Chondrocyte (in vitro differentiated cells): Measurements from ENCODE around the gene CIT. TPM values are rescaled to one million over a fixed set of nuclear protein-coding genes. Genes with fewer than 3 reads are reported as not detected.

Experiments
- DNase-seq: peaks from one replicate; pipeline ENCODE4 v3.0.0; 2021; ENCODE audit warnings: mixed read lengths, low spot score
- H3K27ac Mint-ChIP-seq: one replicate; pipeline ENCODE4 v1.8.0; 2021; ENCODE audit warnings: mild to moderate bottlenecking, moderate library complexity, mixed read lengths; ENCODE audit not compliant: unreplicated experiment
- H3K27me3 Mint-ChIP-seq: 2 replicates; pipeline ENCODE4 v1.8.0; 2021; ENCODE audit warnings: low read depth, mixed read lengths
- H3K36me3 Mint-ChIP-seq: 2 replicates; pipeline ENCODE4 v1.8.0; 2021; ENCODE audit warnings: low read depth, mixed read lengths
- H3K4me1 Mint-ChIP-seq: 2 replicates; pipeline ENCODE4 v1.8.0; 2021; ENCODE audit warnings: low read depth, mild to moderate bottlenecking, mixed read lengths
- H3K4me3 Mint-ChIP-seq: one replicate; pipeline ENCODE4 v1.8.0; 2021; ENCODE audit warnings: mild to moderate bottlenecking, moderate library complexity, mixed read lengths; ENCODE audit not compliant: unreplicated experiment
- H3K9me3 Mint-ChIP-seq: 2 replicates; pipeline ENCODE4 v1.8.0; 2021; ENCODE audit warnings: low read depth, mixed read lengths
- long read RNA-seq: library from polyadenylated mRNA; stranded (forward); transcript quantifications from one replicate; pipeline ENCODE4 v2.0.0, GENCODE V29; 2021
- total RNA-seq: library from RNA; stranded (reverse); gene quantifications from 3 replicates; pipeline ENCODE4 v1.2.1, GENCODE V29; 2021
- TF ChIP-seq, protein P1 (sequence below): fragments of 200-600 bp; sonication (generic); IDR thresholded peaks from 2 replicates; pipeline ENCODE4 v1.5.0; 2021; ENCODE audit warnings: antibody characterized with exemption, mild to moderate bottlenecking, moderate library complexity

CIT gene, protein sequence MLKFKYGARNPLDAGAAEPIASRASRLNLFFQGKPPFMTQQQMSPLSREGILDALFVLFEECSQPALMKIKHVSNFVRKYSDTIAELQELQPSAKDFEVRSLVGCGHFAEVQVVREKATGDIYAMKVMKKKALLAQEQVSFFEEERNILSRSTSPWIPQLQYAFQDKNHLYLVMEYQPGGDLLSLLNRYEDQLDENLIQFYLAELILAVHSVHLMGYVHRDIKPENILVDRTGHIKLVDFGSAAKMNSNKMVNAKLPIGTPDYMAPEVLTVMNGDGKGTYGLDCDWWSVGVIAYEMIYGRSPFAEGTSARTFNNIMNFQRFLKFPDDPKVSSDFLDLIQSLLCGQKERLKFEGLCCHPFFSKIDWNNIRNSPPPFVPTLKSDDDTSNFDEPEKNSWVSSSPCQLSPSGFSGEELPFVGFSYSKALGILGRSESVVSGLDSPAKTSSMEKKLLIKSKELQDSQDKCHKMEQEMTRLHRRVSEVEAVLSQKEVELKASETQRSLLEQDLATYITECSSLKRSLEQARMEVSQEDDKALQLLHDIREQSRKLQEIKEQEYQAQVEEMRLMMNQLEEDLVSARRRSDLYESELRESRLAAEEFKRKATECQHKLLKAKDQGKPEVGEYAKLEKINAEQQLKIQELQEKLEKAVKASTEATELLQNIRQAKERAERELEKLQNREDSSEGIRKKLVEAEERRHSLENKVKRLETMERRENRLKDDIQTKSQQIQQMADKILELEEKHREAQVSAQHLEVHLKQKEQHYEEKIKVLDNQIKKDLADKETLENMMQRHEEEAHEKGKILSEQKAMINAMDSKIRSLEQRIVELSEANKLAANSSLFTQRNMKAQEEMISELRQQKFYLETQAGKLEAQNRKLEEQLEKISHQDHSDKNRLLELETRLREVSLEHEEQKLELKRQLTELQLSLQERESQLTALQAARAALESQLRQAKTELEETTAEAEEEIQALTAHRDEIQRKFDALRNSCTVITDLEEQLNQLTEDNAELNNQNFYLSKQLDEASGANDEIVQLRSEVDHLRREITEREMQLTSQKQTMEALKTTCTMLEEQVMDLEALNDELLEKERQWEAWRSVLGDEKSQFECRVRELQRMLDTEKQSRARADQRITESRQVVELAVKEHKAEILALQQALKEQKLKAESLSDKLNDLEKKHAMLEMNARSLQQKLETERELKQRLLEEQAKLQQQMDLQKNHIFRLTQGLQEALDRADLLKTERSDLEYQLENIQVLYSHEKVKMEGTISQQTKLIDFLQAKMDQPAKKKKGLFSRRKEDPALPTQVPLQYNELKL (N-terminal part only)
- 7.3 to 10.6 TPM (median 9.9 TPM) in 3 replicates for total RNA-seq
- long read RNA-seq: 0 reads

- Mint-ChIP-seq H3K4me1 (peaks cover 15% of the 10 kb centered on the region), H3K27me3 (no peaks in the 10 kb centered on the region), H3K9me3 (no peaks in the 10 kb centered on the region), H3K27ac (no peak within 1 kb of the TSS), H3K4me3 (peak within 1 kb of the TSS; percentile 83), H3K36me3 (no peaks in the 10 kb centered on the region)
- DNase-seq: no peak
- TF ChIP-seq, protein P1, sequence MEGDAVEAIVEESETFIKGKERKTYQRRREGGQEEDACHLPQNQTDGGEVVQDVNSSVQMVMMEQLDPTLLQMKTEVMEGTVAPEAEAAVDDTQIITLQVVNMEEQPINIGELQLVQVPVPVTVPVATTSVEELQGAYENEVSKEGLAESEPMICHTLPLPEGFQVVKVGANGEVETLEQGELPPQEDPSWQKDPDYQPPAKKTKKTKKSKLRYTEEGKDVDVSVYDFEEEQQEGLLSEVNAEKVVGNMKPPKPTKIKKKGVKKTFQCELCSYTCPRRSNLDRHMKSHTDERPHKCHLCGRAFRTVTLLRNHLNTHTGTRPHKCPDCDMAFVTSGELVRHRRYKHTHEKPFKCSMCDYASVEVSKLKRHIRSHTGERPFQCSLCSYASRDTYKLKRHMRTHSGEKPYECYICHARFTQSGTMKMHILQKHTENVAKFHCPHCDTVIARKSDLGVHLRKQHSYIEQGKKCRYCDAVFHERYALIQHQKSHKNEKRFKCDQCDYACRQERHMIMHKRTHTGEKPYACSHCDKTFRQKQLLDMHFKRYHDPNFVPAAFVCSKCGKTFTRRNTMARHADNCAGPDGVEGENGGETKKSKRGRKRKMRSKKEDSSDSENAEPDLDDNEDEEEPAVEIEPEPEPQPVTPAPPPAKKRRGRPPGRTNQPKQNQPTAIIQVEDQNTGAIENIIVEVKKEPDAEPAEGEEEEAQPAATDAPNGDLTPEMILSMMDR: no peak
These were observed at the start of gene CIT for GRCh38 chr12:119876761-119877638. TSS of gene CIT (minus strand) at chr12:119877320. CDS start at chr12:119876168, 1,152 bp downstream.

GRCh38 chr12:119925269-119925668 is 48.1 kb upstream of the CIT start:
- TF ChIP-seq, protein P1: no peak
- H3K4me3 Mint-ChIP-seq: no peak overlapping the region
- H3K9me3 Mint-ChIP-seq: no peaks in the 10 kb centered on the region
- no peak for DNase-seq
- no peaks in the 10 kb centered on the region for H3K4me1 Mint-ChIP-seq
- H3K27ac Mint-ChIP-seq: no peak overlapping the region
- H3K36me3 Mint-ChIP-seq: no peaks in the 10 kb centered on the region
- H3K27me3 Mint-ChIP-seq: peaks cover 18% of the 10 kb centered on the region

DNA sequence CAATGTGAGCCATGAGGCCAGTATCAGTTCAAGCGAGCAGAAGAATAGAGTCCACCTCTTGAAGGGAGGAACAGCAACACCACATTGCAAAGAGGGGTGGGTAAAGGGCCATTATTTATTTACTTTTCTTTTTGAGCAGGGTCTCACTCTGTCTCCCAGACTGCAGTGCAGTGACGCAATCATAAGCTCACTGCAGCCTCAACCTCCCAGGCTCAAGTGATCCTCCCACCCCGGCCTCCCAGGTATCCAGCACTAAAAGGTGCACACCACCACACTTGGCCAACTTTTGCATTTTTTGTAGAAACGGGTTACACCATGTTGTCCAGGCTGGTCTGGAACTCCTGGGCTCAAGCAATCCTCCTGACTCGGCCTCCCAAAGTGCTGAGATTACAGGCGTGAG is 42.9 kb upstream of the CIT start:
- Mint-ChIP-seq H3K9me3 (no peaks in the 10 kb centered on the region), H3K27me3 (peaks cover 15% of the 10 kb centered on the region), H3K4me3 (no peak overlapping the region), H3K36me3 (no peaks in the 10 kb centered on the region), H3K4me1 (no peaks in the 10 kb centered on the region), H3K27ac (no peak overlapping the region)
- DNase-seq: no peak
- TF ChIP-seq, protein P1: no peak

- Mint-ChIP-seq H3K36me3 (no peaks in the 10 kb centered on the region), H3K4me1 (no peaks in the 10 kb centered on the region)
These were observed 38.9 kb upstream of the CIT start for GRCh38 chr12:119915894-119916510.

More at GRCh38 chr12:119915894-119916510, 38.9 kb upstream of the CIT start:
- TF ChIP-seq, protein P1: no peak
- H3K4me3 Mint-ChIP-seq: no peak overlapping the region
- no peak overlapping the region for H3K27ac Mint-ChIP-seq
- no peak for DNase-seq
- H3K27me3 Mint-ChIP-seq: peaks cover 3% of the 10 kb centered on the region
- no peaks in the 10 kb centered on the region for H3K9me3 Mint-ChIP-seq
